NCI-H2029 (cell line): ENCODE results near the gene LCOR.
A peak's percentile ranks its signal among the peaks of the same experiment; 100 is the strongest.
"Not testable (repeated sequence)": the region's sequence is repeated elsewhere in the genome, so short reads cannot be mapped to it uniquely, and the experiment has no call there.

Experiments
- DNase-seq: peaks from one replicate; lab custom pipeline; 2025; lab: John Stamatoyannopoulos, UW

The LCOR gene

GRCh38 chr10:97033841-97034240, 201.7 kb downstream of the LCOR start:
- not testable (repeated sequence) for DNase-seq

GRCh38 chr10:97034301-97034700, 202.2 kb downstream of the LCOR start:
- DNase-seq = no peak

GRCh38 chr10:97034958-97035769, 203.1 kb downstream of the LCOR start:
- no peak for DNase-seq

- peak; percentile 78 for DNase-seq
These were observed 205.6 kb downstream of the LCOR start for GRCh38 chr10:97037365-97038361.

GRCh38 chr10:97038688-97039087, 206.6 kb downstream of the LCOR start:
- DNase-seq = no peak

- no peak for DNase-seq
These were observed 207.6 kb downstream of the LCOR start for GRCh38 chr10:97039538-97040247.

- DNase-seq = no peak
These were observed 208.1 kb downstream of the LCOR start for GRCh38 chr10:97040248-97040584.

- DNase-seq = no peak
These were observed 208.6 kb downstream of the LCOR start for GRCh38 chr10:97040706-97041105.

GRCh38 chr10:97042081-97042480, 210.0 kb downstream of the LCOR start:
- no peak for DNase-seq

GRCh38 chr10:97042716-97043562, 210.8 kb downstream of the LCOR start:
- DNase-seq = no peak

- no peak for DNase-seq
These were observed 211.4 kb downstream of the LCOR start for GRCh38 chr10:97043563-97043855.
